ENCODE data around the gene PAAF1. TPM values are rescaled to one million over a fixed set of nuclear protein-coding genes. Genes with fewer than 3 reads are reported as not detected.
"Not testable (repeated sequence)": the region's sequence is repeated elsewhere in the genome, so short reads cannot be mapped to it uniquely, and the experiment has no call there.

PAAF1 gene
- polyA plus RNA-seq, 10 donors, result 20.8 to 51.7 (median 35.4) TPM

DNA sequence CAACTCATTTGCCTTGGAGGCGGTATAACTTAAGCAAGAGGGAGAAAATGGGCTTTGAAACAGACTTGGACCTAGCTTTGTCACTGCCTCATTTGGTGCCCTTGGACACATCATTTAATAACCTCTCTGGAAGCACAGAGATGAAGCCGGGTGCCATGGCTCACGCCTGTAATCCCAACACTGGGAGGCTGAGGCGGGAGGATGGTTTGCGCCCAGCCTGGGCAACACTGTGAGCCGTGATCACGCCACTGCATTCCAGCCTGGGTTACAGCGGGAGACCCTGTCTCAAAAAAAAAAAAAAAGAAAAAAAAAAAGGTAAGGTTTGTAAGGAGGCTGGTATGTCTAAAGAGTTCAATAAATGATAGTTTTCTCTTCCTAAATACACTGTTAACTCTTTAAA, 959 bp upstream of the PAAF1 start:
- DNase-seq, result peak in 1 of 3 donors; percentile 24

GRCh38 chr11:73878771-73879170, 2.0 kb downstream of the PAAF1 start:
- no peak for DNase-seq

- not testable (repeated sequence) for DNase-seq
Observed at GRCh38 chr11:73880449-73880848, 3.6 kb downstream of the PAAF1 start.

DNA sequence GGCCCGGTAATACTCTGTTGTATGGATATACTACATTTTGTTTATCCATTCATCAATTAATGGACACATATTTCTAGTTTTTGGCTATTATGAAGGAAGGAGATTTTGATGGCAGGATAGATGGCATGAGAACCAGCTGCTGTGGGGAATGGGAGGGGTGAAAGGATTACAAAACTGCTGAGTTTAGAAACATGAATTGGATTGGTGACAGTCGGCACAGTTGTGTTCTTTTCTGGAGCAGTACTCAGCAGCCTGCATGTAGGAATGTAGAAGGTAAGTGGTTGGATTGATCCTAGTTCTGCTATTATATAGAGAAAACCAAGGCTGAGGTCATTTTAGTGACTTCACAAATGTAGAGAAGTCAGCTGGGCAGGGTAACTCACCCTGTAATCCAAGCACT, 7.1 kb downstream of the PAAF1 start:
- DNase-seq, result no peak

DNA sequence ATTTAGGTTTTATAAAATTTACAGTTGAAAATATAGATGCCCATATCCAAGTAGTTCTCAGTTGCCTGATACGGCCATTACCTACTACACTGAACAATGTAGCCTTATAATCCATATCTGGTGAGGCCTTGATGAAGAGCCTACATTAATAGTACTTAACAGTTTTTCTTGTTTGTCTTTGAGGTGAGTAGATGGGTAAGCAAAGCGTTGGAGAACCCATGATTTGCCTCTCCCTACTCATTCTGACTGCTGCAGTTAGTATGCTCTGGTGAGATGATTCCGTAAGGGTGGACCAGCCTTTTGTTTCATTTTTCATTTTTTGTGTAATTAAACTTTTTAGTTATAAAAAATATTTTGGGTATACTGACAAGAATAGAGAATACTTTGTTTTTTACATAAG, 11.4 kb downstream of the PAAF1 start:
- no peak for DNase-seq

DNA sequence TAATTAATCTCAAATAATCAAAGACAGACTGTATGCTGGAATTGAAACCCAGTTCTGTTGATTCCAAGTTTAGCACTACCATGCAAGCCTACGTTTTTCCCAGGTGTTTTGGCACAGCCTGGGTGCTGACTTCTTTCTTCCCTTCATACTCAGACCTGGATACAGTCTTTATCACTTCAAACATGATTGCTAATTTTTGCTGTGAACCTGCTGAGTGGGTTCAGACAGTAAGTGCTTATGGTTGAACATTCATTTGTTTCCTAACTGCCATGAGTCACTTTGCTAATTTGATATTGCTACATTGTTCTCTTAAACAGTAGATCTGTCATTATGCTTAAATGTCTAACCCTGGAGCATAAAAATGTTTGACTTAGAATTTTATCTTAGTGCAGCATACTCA, 12.2 kb downstream of the PAAF1 start:
- no peak for DNase-seq

DNA sequence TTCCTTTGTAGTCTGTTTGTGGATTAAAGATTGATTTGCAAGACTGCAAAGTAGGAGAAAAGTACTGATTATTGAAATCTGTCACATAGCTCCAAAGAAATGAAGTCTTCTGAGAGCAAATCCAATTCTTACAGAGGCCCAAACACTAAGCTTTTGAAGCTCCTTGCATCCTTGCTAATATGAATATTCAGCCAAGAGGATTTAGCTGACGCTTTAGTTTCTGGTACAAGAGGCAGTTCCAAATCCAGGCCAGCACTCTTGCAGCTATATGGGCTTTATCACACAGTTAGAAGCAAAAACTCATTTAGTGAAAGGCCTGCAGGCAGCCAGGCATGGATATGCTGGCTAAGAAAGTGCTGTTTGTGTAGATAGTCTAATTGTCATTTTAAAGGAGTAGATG, 12.7 kb downstream of the PAAF1 start:
- no peak for DNase-seq

GRCh38 chr11:73893041-73893440, 16.2 kb downstream of the PAAF1 start:
- no peak for DNase-seq

DNA sequence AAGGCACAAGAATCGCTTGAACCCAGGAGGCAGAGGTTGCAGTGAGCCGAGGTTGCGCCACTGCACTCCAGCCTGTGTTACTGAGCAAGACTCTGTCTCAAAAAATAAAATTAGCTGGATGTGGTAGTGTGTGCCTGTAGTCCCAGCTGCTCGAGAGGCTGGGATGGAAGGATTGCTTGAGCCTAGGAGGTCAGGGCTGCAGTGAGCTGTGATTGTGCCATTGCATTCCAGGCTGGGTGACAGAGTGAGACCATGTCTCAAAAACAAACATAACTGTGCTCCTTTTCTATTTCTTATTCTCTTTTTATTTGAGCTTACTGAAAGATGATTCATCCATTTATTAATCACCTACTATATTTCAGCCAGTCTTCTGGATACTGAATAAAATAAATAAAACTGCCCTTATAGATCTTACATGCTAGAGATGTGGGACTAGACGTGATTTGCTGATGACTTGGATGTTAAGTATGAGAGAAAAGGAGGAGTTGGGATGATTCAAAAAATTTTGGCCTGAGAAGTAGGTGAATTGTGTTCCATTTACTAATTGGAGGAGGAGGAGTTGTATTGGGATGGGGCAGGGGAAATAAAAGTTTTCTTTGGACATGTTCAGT, 18.0 kb downstream of the PAAF1 start:
- no peak for DNase-seq

- DNase-seq, result no peak
Observed at GRCh38 chr11:73902303-73902702, 25.5 kb downstream of the PAAF1 start.

- no peak for DNase-seq
Observed at GRCh38 chr11:73907191-73907590, 30.4 kb downstream of the PAAF1 start.

GRCh38 chr11:73912026-73912425, 35.2 kb downstream of the PAAF1 start:
- no peak for DNase-seq

DNA sequence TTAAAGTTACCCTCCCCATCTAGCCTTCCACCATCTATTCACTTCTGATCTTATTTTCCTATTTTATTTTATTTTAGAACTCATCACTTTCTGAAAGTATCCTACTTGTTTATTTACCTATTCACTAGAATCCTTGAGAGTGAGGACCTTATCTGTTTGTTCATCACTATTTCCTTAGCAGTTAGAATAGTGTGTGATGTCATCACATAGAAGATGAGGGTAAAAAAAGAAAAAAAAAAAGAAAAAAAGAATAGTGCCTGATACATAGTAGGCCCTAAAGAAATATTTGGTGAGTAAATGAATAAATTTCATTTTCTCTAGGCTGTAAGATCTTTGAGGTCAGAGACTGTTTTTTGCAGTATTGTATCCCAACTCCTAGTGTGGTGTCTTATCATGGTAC, 36.7 kb downstream of the PAAF1 start:
- no peak for DNase-seq

DNA sequence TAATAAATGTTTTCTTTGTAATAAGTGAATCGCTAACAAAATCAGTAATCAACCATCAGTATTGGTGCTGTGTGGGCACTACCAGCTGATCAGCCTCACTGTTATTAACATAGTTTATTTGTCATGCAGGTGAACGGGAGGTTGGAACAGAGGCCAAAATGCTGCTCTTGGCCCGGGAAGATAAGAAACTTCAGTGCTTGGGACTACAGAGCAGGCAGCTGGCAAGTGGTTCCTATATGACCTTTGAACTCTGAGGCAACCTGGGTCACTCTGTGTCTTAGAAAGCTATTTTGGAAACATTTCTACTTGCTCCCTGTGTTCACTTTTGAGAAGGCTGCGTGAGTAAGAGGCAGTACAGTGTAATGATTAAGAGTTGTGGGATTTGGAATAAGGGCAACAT, 37.5 kb downstream of the PAAF1 start:
- no peak for DNase-seq

GRCh38 chr11:73916435-73916834, 39.6 kb downstream of the PAAF1 start:
- DNase-seq, result peak in 1 of 3 donors; percentile 10

- no peak for DNase-seq
Observed at GRCh38 chr11:73921180-73921579, 44.4 kb downstream of the PAAF1 start.

DNA sequence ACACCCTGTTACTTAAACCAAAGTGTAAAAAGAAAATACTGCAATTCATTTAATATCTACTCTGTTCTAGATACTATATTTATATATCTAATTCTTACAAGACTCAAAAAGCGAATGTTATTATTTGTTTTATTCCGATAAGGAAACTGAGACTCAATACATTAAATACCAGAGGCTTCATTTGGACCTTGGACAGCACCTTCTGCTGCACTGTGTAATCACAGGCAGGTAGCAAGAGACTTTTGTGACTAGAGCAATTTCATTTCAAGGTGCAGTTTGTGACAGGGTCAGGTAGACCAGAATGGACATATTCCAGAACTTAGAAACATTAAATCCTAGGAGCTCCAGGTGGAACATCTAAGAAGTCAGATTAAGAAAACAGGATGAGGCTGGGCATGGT, 52.6 kb downstream of the PAAF1 start:
- DNase-seq, result no peak

DNA sequence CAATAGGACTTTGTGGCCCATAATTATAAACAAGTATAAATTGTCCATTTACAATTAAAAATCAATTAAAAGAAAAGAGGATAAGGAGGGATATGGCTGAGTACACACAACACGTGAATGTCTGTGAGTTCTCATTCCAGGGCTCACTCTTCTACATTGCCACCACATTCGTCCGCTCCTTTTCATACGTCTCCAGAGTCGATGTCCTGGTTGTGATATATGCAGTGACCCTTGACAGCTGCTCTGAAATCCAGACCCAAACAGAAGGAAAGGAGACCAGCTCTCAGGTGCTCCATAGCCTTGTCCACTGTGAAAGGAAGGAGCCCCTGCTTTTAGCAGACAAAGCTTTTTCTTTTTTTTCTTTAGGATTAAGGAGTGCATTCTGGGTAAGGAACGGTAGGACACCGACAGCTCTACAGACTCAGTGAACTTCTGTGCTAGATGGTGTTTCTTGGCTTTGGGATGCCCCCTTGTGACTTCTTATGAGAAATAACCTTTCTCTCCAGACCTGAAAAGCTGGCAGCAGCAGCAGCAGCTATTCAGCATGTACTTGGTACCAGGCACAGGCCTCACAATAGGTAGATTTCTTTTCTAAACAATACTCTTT, 54.3 kb downstream of the PAAF1 start:
- peak; percentile 14 to 39 (median 25) for DNase-seq

DNA sequence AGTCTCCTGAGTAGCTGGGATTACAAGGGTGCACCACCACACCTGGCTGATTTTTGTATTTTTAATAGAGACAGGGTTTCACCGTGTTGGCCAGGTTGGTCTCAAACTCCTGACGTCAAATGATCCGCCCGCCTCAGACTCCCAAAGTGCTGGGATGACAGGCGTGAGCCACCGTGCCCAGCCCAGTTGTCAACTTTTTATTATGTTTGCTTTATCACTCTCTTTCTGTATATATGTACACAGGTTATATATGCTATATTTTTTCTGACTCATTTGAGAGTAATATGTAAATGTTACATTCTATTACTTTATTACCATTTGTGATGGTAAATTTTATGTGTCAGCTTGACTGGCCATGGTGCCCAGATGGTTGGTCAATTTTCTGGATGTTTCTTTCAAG, 55.2 kb downstream of the PAAF1 start:
- no peak for DNase-seq

DNA sequence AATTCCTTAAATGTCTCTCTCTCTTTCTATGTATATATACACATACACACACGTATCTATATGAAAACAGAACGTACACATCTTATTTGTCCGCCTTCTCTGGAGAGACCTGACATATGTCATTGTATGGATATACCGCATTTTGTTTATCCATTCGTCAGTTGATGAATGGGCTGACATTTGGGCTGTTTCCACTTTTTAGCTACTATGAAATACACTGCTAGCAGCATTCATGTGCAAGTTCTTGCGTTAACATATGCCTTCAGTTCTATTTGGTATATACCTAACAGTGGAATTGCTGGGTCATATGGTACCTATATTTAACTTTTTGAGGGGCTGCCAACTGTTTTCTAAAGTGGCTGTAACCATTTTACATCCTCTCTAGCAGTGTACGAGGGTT, 56.0 kb downstream of the PAAF1 start:
- no peak for DNase-seq

GRCh38 chr11:73936047-73936446, 59.2 kb downstream of the PAAF1 start:
- not testable (repeated sequence) for DNase-seq

DNA sequence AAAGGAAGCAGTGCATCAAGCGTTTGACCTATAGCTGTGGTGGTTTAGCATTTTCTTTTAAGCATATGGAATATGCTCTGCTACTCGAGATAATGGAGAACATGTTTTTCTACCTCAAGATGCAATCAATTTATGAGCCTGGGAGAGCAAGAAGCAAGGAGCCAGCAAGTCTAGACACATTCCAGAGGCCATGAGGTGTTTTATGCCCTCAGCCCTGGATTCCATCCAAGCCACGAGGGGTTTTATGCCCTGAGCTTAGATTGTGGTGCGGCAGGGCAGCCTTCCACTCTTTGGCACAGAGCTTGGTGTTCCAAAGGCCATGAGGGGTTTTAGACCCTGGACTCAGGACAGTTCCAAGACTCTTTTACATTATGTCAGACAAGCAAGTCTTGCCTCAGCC, 62.3 kb downstream of the PAAF1 start:
- no peak for DNase-seq

- DNase-seq, result no peak
Observed at GRCh38 chr11:73940801-73941570, 64.2 kb downstream of the PAAF1 start.
